Activated CD4-positive, alpha-beta T cell treated with anti-CD3 and anti-CD28 coated beads, Interleukin-2, amount 10 ng/mL, durations not matched to agents 7 days and 5 days (primary cell): ENCODE results near the gene TRPM2. TPM values are rescaled to one million over a fixed set of nuclear protein-coding genes. Genes with fewer than 3 reads are reported as not detected.
"Not testable (repeated sequence)": the region's sequence is repeated elsewhere in the genome, so short reads cannot be mapped to it uniquely, and the experiment has no call there.

Experiments used
- CTCF ChIA-PET: fragments of 350-600 bp; sonication (Branson Sonifier 250); formaldehyde crosslinking; loops from one replicate; lab custom pipeline; 2021; ENCODE audit warnings: antibody characterized with exemption; lab: Charles Lee
- POLR2A ChIA-PET: fragments of 350-600 bp; sonication (Branson Sonifier 250); formaldehyde crosslinking; loops from one replicate; lab custom pipeline; 2021; ENCODE audit warnings: antibody characterized with exemption; lab: Charles Lee
- DNase-seq: peaks from one replicate; pipeline ENCODE4 v3.0.0-alpha.2; 2020
- H3K27ac Mint-ChIP-seq: one replicate; pipeline ENCODE4 v1.8.0; 2021; ENCODE audit warnings: mild to moderate bottlenecking, moderate library complexity, mixed read lengths
- H3K27me3 Mint-ChIP-seq: one replicate; pipeline ENCODE4 v1.8.0; 2021; ENCODE audit warnings: mixed read lengths
- H3K36me3 Mint-ChIP-seq: one replicate; pipeline ENCODE4 v1.8.0; 2021; ENCODE audit warnings: low read depth, mixed read lengths
- H3K4me1 Mint-ChIP-seq: one replicate; pipeline ENCODE4 v1.8.0; 2021; ENCODE audit warnings: mixed read lengths
- H3K4me3 Mint-ChIP-seq: one replicate; pipeline ENCODE4 v1.8.0; 2021; ENCODE audit warnings: mild to moderate bottlenecking, moderate library complexity, mixed read lengths
- H3K9me3 Mint-ChIP-seq: one replicate; pipeline ENCODE4 v1.8.0; 2021; ENCODE audit warnings: mixed read lengths
- total RNA-seq, 2 experiments: library from RNA; stranded (reverse); gene quantifications; one replicate each; pipeline ENCODE4 v1.2.3, GENCODE V29; 2021

Gene TRPM2
- total RNA-seq, 2 experiments from 2014 or later, result 13.9 to 15.2 TPM

GRCh38 chr21:44415073-44416025 lies 61.9 kb downstream of the TRPM2 start:
- Mint-ChIP-seq H3K27me3 (no peaks in the 10 kb centered on the region), H3K36me3 (peaks cover 29% of the 10 kb centered on the region)

GRCh38 chr21:44416193-44416592 lies 62.8 kb downstream of the TRPM2 start:
- CTCF ChIA-PET, result no interaction called here
- POLR2A ChIA-PET, result no interaction called here
- H3K36me3 Mint-ChIP-seq, result peaks cover 27% of the 10 kb centered on the region
- H3K9me3 Mint-ChIP-seq, result peaks cover 7% of the 10 kb centered on the region
- H3K27ac Mint-ChIP-seq, result no peak overlapping the region
- no peaks in the 10 kb centered on the region for H3K27me3 Mint-ChIP-seq
- no peaks in the 10 kb centered on the region for H3K4me1 Mint-ChIP-seq
- no peak overlapping the region for H3K4me3 Mint-ChIP-seq
- no peak for DNase-seq

More at GRCh38 chr21:44415073-44416025, 61.9 kb downstream of the TRPM2 start:
- Mint-ChIP-seq H3K9me3 (peaks cover 7% of the 10 kb centered on the region), H3K4me3 (no peak overlapping the region), H3K4me1 (no peaks in the 10 kb centered on the region), H3K27ac (no peak overlapping the region)
- ChIA-PET CTCF (no interaction called here), POLR2A (no interaction called here)
- no peak for DNase-seq

GRCh38 chr21:44417621-44418107 lies 64.2 kb downstream of the TRPM2 start:
- not testable (repeated sequence) for H3K27me3 Mint-ChIP-seq

GRCh38 chr21:44418108-44418875 lies 64.9 kb downstream of the TRPM2 start:
- ChIA-PET CTCF (no interaction called here), POLR2A (interaction anchor here (0.6 kb wide), 1 partner anchor 268 kb away, joined by 3 read pairs; no protein-coding TSS in a partner anchor)
- no peaks in the 10 kb centered on the region for H3K4me1 Mint-ChIP-seq
- no peak overlapping the region for H3K4me3 Mint-ChIP-seq
- peaks cover 7% of the 10 kb centered on the region for H3K9me3 Mint-ChIP-seq
- no peak for DNase-seq
- H3K36me3 Mint-ChIP-seq, result peaks cover 25% of the 10 kb centered on the region
- no peaks in the 10 kb centered on the region for H3K27me3 Mint-ChIP-seq
- no peak overlapping the region for H3K27ac Mint-ChIP-seq

More at GRCh38 chr21:44417621-44418107, 64.2 kb downstream of the TRPM2 start:
- H3K4me1 Mint-ChIP-seq, H3K27ac Mint-ChIP-seq, H3K9me3 Mint-ChIP-seq, CTCF ChIA-PET, H3K4me3 Mint-ChIP-seq, DNase-seq: not testable (repeated sequence)
- POLR2A ChIA-PET, result interaction anchor here (0.6 kb wide), 1 partner anchor 269 kb away, joined by 3 read pairs; no protein-coding TSS in a partner anchor
- peaks cover 25% of the 10 kb centered on the region for H3K36me3 Mint-ChIP-seq

- Mint-ChIP-seq H3K4me3 (no peak overlapping the region), H3K27ac (no peak overlapping the region), H3K27me3 (no peaks in the 10 kb centered on the region), H3K4me1 (no peaks in the 10 kb centered on the region), H3K36me3 (peaks cover 24% of the 10 kb centered on the region), H3K9me3 (peaks cover 7% of the 10 kb centered on the region)
- DNase-seq, result no peak
- ChIA-PET POLR2A (no interaction called here), CTCF (no interaction called here)
Observed at GRCh38 chr21:44418876-44419230, 65.4 kb downstream of the TRPM2 start.

- Mint-ChIP-seq H3K4me3 (no peak overlapping the region), H3K9me3 (peaks cover 7% of the 10 kb centered on the region), H3K4me1 (no peaks in the 10 kb centered on the region), H3K36me3 (peaks cover 23% of the 10 kb centered on the region), H3K27ac (no peak overlapping the region), H3K27me3 (no peaks in the 10 kb centered on the region)
- DNase-seq, result no peak
- ChIA-PET CTCF (no interaction called here), POLR2A (no interaction called here)
Observed at GRCh38 chr21:44419679-44420078, 66.3 kb downstream of the TRPM2 start.

- Mint-ChIP-seq H3K9me3 (peaks cover 7% of the 10 kb centered on the region), H3K27ac (no peak overlapping the region), H3K4me3 (no peak overlapping the region), H3K27me3 (no peaks in the 10 kb centered on the region), H3K36me3 (peaks cover 18% of the 10 kb centered on the region), H3K4me1 (no peaks in the 10 kb centered on the region)
- ChIA-PET POLR2A (no interaction called here), CTCF (interaction anchor here (1.0 kb wide), 1 partner anchor 23 kb away, joined by 3 read pairs; no protein-coding TSS in a partner anchor)
- DNase-seq, result no peak
Observed at GRCh38 chr21:44420416-44421205, 67.2 kb downstream of the TRPM2 start.

- POLR2A ChIA-PET, result no interaction called here
- Mint-ChIP-seq H3K36me3 (peaks cover 14% of the 10 kb centered on the region), H3K4me3 (no peak overlapping the region), H3K27me3 (no peaks in the 10 kb centered on the region), H3K27ac (no peak overlapping the region), H3K4me1 (no peaks in the 10 kb centered on the region), H3K9me3 (peaks cover 7% of the 10 kb centered on the region)
- CTCF ChIA-PET, result interaction anchor here (1.0 kb wide), 1 partner anchor 21 kb away, joined by 3 read pairs; no protein-coding TSS in a partner anchor
- no peak for DNase-seq
Observed at GRCh38 chr21:44421901-44422840, 68.8 kb downstream of the TRPM2 start.

- H3K27ac Mint-ChIP-seq, result no peak overlapping the region
- no peak for DNase-seq
- H3K27me3 Mint-ChIP-seq, result no peaks in the 10 kb centered on the region
- ChIA-PET POLR2A (no interaction called here), CTCF (no interaction called here)
- peaks cover 17% of the 10 kb centered on the region for H3K36me3 Mint-ChIP-seq
- H3K4me3 Mint-ChIP-seq, result no peak overlapping the region
- no peaks in the 10 kb centered on the region for H3K4me1 Mint-ChIP-seq
- H3K9me3 Mint-ChIP-seq, result peaks cover 7% of the 10 kb centered on the region
Observed at GRCh38 chr21:44423312-44423821, 69.9 kb downstream of the TRPM2 start.

GRCh38 chr21:44423941-44424607 lies 70.7 kb downstream of the TRPM2 start:
- Mint-ChIP-seq H3K4me3 (no peak overlapping the region), H3K36me3 (peaks cover 14% of the 10 kb centered on the region), H3K27ac (no peak overlapping the region), H3K4me1 (no peaks in the 10 kb centered on the region), H3K9me3 (peaks cover 10% of the 10 kb centered on the region), H3K27me3 (no peaks in the 10 kb centered on the region)
- POLR2A ChIA-PET, result no interaction called here
- no peak for DNase-seq
- CTCF ChIA-PET, result no interaction called here
